Heart right ventricle (tissue), 16 donors: ENCODE measurements around the gene METAP1D. TPM values are rescaled to one million over a fixed set of nuclear protein-coding genes. Genes with fewer than 3 reads are reported as not detected.

Experiments
- ATAC-seq, 8 donors: fragments of 200-7000 bp; cut with Tn5 transposase; one replicate each; pipeline ENCODE4 v1.9.1; 2020; ENCODE audit warnings: mild to moderate bottlenecking in 8 of 8, moderate library complexity in 8 of 8, moderate number of reproducible peaks in 1 of 8
- DNase-seq, 2 donors: peaks; one replicate each; pipeline ENCODE4 v3.0.0-alpha.2; 2020
- H3K27ac ChIP-seq, 10 donors: fragments of 200-600 bp; sonication (generic) in 2 of 10; one replicate each; pipeline versions ENCODE4 v1.5.0 to v1.8.0; 2020 to 2022; ENCODE audit warnings: mild to moderate bottlenecking in 3 of 10
- H3K27me3 ChIP-seq, 7 donors: fragments of 200-600 bp; one replicate each; pipeline ENCODE4 v1.8.0; 2021 to 2022; ENCODE audit warnings: mild to moderate bottlenecking in 2 of 7
- H3K36me3 ChIP-seq, 9 donors: fragments of 200-600 bp; sonication (generic) in 1 of 9; one replicate each; pipeline versions ENCODE4 v1.5.0 to v1.8.0; 2020 to 2022; ENCODE audit warnings: mild to moderate bottlenecking in 2 of 9
- H3K4me1 ChIP-seq, 9 donors: fragments of 200-600 bp; sonication (generic) in 1 of 9; one replicate each; pipeline versions ENCODE4 v1.5.0 to v1.8.0; 2020 to 2022; ENCODE audit warnings: mild to moderate bottlenecking in 4 of 9
- H3K4me3 ChIP-seq, 10 donors: fragments of 200-600 bp; sonication (generic) in 2 of 10; one replicate each; pipeline versions ENCODE4 v1.5.0 to v1.8.0; 2020 to 2022; ENCODE audit warnings: mild to moderate bottlenecking in 7 of 10, moderate library complexity in 2 of 10
- H3K9me3 ChIP-seq, 11 donors: fragments of 200-600 bp in 10 of 11; sonication (generic) in 2 of 11; one replicate each; pipeline versions ENCODE4 v1.5.0 to v1.8.0; 2013 to 2022; ENCODE audit warnings: mild to moderate bottlenecking in 2 of 11, control low read depth in 1 of 11, moderate library complexity in 1 of 11
- whole genome bisulfite sequencing, 2 donors: extraction: QIAGEN DNeasy Blood & Tissue Kit; methylation state at CpG; one replicate each; pipeline ENCODE4 v1.1.7; 2013; ENCODE audit warnings: inconsistent platforms in 1 of 2; 5-methylcytosine and 5-hydroxymethylcytosine counted together
- intact Hi-C, 10 donors: fragments of 100-400 bp; cut with DNase I; formaldehyde crosslinking; loops; one replicate each; pipeline versions ENCODE4 v1.11.1 to v1.14.2; 2022
- polyA plus RNA-seq, 2 donors: library from polyadenylated mRNA; stranded (reverse); fragments of 200-250 nt; gene quantifications; one replicate each; pipeline ENCODE4 v1.2.3, GENCODE V29; 2013
- total RNA-seq, 10 donors: library from RNA; stranded (reverse); fragmentation: NEBNext Ultra II Directional in 3 of 10; extraction: Animal tissue kit (Norgen Biotek cat#: 25700) in 3 of 10; gene quantifications; one replicate each; pipeline versions ENCODE4 v1.2.1 to v1.2.4, GENCODE V29; 2021 to 2023
- TF ChIP-seq, protein P1 (sequence below), 9 donors: fragments of 200-600 bp; sonication (generic) in 2 of 9; IDR thresholded peaks; one replicate each; pipeline versions ENCODE4 v1.5.0 to v1.8.0; 2021 to 2022; ENCODE audit warnings: antibody characterized with exemption in 9 of 9, mild to moderate bottlenecking in 5 of 9, moderate library complexity in 1 of 9
- donor health status: Arrhythmogenic right ventricular cardiomyopathy.
- donor health status: ischemic (EF 13 %, LVEDD 7.1; RV severe dilation, severe dysfunction).
- donor health status: healthy with polysubstance abuse.
- donor health status: DM: no; HTN: yes; CAD: no.
- donor health status: DM: no; HTN: no; CAD: no.
- donor health status: ischemic (EF 25% LVEDD 6.9; RV normal size, moderate dysfunction).
- donor health status: ischemic (EF 25% LVEDD 5.7; RV mildly dilated, moderate dysfunction).
- donor health status: healthy.
- donor health status: DM: yes; HTN: yes; CAD: no.
- donor health status: Ischemic cardiomyopathy.
- donor health status: ischemic (EF 35%, LVEDD 5.7; RV mildly dilated, moderate dysfunction).
- donor health status: nonischemic (EF 11% LVEDD 7.7; RV severe dilation, severe dysfunction).
- donor health status: DM: yes; HTN: yes; CAD: no.
- donor health status: PGD.
- donor health status: ischemic (EF 29% LVEDD 5.4; RV normal size, mild dysfunction).
- donor health status: nonischemic (EF 23%, LVEDD 6.1; RV moderate dilation, normal function).

METAP1D gene
- total and polyA plus RNA-seq, 12 donors, result 3.4 to 8.3 (median 6.1) TPM

DNA sequence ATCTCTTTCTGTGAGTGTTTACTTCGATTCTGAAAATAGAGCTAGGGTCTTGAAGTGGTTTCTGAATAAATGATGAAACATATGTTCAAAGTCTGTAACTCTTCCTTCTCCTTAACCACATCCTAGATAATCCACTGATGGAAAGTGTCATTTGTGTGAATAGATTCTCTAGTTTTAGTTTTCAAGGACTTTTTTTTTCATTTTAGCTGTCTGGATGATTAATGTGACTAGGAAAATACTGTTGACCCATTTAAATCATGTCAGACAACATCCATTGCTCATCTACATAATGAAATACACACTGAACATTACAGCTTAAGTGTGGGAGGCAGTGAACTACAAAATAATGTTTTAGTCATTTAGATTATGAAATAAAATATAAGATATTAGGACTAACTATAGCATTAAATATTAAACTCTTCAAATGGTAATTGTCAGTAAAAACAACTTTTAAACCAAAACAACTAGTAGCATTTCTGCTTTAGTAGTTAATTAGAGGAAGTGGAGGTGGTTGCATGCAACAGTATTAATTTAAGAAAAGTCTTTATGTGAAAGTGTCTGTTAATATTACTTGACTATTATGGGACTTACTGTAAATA, 46.4 kb downstream of the METAP1D start:
- DNase-seq (no peak), ATAC-seq (no peak)
- TF ChIP-seq, protein P1, sequence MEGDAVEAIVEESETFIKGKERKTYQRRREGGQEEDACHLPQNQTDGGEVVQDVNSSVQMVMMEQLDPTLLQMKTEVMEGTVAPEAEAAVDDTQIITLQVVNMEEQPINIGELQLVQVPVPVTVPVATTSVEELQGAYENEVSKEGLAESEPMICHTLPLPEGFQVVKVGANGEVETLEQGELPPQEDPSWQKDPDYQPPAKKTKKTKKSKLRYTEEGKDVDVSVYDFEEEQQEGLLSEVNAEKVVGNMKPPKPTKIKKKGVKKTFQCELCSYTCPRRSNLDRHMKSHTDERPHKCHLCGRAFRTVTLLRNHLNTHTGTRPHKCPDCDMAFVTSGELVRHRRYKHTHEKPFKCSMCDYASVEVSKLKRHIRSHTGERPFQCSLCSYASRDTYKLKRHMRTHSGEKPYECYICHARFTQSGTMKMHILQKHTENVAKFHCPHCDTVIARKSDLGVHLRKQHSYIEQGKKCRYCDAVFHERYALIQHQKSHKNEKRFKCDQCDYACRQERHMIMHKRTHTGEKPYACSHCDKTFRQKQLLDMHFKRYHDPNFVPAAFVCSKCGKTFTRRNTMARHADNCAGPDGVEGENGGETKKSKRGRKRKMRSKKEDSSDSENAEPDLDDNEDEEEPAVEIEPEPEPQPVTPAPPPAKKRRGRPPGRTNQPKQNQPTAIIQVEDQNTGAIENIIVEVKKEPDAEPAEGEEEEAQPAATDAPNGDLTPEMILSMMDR (IDR thresholded peaks at IDR 0.05), result no peak
- no peak overlapping the region for H3K27ac ChIP-seq
- intact Hi-C loops, result no loop called here
- H3K27me3 ChIP-seq, result no peaks in the 10 kb centered on the region
- no peak overlapping the region for H3K4me3 ChIP-seq
- H3K4me1 ChIP-seq, result no peaks in the 10 kb centered on the region
- H3K9me3 ChIP-seq, result no peaks in the 10 kb centered on the region
- 56 to 59% methylated on average over 1 of the region's 1 CpG for WGBS, 2 donors
- H3K36me3 ChIP-seq, result no peaks in the 10 kb centered on the region

DNA sequence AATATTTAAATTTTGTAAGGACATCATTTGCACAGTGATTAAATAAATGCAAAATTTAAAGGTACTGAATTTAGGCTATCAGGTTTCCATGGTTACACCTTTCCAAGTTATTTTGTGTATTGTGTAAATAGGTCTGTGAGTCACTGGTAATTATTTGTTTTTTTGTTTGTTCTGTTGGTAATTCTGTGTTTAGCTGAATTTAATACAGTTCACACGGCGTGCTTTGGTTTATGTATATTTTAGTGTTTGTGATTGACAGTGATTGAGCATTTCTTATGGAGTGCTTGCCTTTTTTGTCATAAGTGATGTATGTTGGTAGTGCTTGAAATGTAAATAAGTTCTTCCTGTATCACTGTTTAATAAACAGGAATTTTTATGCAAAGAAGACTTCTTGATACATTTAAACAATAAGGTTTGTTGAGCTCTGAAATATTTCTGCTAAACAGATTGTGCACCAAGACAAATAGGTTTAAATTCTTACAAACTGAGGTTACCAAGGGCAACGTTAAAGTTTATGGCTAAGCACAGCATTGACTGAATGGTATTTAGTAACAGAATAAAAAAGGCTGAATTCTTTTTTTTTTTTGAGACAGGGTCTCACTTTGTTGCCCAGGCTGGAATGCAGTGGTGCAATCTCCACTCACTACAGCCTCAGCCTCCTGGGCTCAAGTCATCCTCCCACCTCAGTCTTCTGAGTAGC, 47.3 kb downstream of the METAP1D start:
- no peak for DNase-seq
- TF ChIP-seq, protein P1 (IDR thresholded peaks at IDR 0.05), result no peak
- H3K4me3 ChIP-seq, result no peak overlapping the region
- no peaks in the 10 kb centered on the region for H3K27me3 ChIP-seq
- H3K36me3 ChIP-seq, result no peaks in the 10 kb centered on the region
- 66 to 79% methylated on average over 3 of the region's 3 CpGs for WGBS, 2 donors
- ATAC-seq, result no peak
- intact Hi-C loops, result no loop called here
- no peaks in the 10 kb centered on the region for H3K9me3 ChIP-seq
- no peak overlapping the region for H3K27ac ChIP-seq
- H3K4me1 ChIP-seq, result peaks cover 0 to 3% (median 0%) of the 10 kb centered on the region in 9 donors

DNA sequence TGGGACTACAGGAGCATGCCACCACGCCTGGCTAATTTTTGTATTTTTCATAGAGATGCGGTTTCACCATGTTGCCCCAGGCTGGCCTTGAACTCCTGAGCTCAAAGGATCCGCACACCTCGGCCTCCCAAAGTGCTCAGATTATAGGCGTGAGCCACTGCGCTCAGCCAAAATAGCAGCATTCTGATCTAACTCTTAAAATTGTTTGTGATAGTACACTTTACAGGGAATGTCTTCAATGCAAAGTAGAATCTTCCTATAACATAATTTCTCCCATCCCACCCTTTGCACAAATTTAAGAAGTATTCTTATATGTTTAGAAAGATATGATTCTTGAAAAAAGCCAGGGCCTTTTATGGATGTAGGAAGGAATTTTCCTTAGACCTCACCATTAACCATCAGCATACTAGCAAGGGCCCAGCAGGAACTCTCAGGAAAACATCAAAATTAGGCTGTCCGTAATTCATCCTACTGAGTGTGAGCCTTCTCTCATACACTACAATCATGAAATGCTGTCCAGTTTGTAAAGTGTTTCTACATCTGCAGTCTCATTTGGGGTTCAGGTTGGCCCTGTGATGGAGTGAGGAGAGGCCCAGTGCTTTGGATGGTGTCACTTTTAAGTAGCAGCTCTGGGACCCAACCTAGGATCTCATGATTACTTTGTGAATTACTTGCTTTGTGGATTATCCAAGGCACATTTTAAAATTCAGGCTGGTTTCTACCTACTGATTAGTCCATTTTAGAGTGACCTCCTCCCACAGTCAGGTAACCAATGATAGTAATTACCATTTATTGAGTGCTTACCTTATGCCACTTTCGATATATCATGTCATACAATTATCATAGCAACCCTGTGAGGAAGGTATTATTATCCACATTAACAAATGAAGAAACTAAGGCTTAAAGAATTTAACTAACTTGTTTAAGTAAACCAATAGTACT, 48.1 kb downstream of the METAP1D start:
- ATAC-seq, result no peak
- WGBS, 2 donors, result 96% methylated on average over 8 of the region's 8 CpGs
- Histone ChIP-seq H3K4me1 (peaks cover 0 to 5% (median 0%) of the 10 kb centered on the region in 9 donors), H3K4me3 (no peak overlapping the region), H3K9me3 (no peaks in the 10 kb centered on the region), H3K36me3 (no peaks in the 10 kb centered on the region), H3K27ac (no peak overlapping the region), H3K27me3 (no peaks in the 10 kb centered on the region)
- no peak for DNase-seq
- intact Hi-C loops, result no loop called here
- TF ChIP-seq, protein P1 (IDR thresholded peaks at IDR 0.05), result no peak
